A172 (cell line): ENCODE results near the gene SLC2A13. TPM values are rescaled to one million over a fixed set of nuclear protein-coding genes. Genes with fewer than 3 reads are reported as not detected.

ENCODE experiments used
- DNase-seq: peaks from one replicate; pipeline ENCODE4 v3.0.0-alpha.2; 2015; ENCODE audit warnings: low spot score
- total RNA-seq: library from RNA; depleted of rRNA; stranded (reverse); fragments of >200 nt; shearing (Covaris generic); gene quantifications from 2 replicates; pipeline ENCODE4 v1.2.3, GENCODE V29; 2014; rRNA removed

SLC2A13 gene
- total RNA-seq: 4.0 and 4.6 TPM in 2 replicates

DNA sequence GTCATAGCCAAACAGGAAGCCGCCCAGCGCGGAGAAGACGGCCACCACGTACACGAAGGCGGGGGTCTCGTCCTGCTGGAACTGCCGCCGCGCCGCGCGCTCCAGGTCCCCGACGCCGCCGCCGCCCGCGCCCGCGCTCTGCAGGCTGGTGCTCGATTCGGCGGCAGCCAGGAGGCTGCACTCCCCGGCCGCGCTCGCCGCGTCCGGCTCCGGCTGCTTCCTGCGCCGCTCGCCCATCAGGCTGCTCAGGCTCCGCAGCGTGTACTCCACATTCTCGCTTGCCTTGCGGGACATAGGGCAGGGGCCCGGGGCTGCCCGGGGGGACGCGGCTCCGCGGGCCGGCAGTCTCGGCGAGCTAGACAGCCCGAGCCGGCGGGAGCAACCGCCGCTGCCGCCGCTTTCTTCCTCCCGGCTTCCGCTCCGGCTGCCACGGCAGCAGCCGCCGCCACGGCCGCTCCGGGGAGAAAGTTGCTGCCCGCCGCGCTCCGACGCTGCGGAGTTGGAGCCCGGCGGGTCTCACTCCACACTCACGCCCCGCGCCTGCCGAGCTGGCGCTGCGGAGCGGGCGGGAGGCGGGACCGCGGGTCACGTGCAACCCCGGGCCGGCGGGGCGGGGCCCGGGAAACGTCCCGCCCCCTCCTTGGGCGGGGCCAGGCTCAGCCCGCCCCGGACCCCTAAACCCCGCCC is at the start of gene SLC2A13:
SLC2A13 (minus strand) TSS at position 567 of the 687 bp plus-strand sequence; CDS start at position 294, 273 bp downstream.
- peak; percentile 6 for DNase-seq

DNA sequence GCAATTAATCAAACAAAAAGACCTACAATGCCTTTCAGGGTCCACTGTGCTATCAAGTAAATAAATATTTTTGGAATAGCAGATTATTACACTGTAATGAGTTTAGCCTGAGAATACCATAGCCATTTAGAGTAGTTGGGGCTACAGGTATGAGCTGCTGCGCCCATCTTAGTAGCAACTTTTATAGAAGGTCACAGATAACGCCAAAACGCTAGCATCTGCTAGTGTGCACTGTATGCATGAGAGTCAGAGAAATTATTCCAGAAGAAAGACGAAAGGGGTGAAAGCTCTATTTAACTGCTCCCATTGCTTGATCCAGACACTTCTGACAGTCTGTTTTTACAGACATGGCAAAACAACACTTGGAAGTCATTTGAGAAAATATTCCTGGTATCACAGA is 48.5 kb upstream of the SLC2A13 start:
- no peak for DNase-seq

DNA sequence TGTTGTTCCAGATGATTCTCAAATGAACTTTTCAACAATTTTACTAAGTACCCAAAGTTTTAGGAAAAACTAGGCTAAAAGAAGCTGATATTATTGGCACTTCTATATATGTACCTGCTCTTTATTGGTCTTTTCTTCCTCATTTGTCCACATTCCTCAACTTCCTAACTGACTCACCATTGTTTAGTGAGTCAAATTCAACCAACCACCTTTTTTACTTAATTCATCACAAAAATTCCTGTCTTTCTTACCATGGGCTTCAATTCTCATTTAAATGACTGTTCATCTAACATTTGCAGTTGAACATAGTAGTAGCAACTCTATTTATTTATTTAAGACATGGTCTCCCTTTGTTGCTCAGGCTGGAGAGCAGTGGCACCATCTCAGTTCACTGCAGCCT is 47.6 kb upstream of the SLC2A13 start:
- no peak for DNase-seq

DNA sequence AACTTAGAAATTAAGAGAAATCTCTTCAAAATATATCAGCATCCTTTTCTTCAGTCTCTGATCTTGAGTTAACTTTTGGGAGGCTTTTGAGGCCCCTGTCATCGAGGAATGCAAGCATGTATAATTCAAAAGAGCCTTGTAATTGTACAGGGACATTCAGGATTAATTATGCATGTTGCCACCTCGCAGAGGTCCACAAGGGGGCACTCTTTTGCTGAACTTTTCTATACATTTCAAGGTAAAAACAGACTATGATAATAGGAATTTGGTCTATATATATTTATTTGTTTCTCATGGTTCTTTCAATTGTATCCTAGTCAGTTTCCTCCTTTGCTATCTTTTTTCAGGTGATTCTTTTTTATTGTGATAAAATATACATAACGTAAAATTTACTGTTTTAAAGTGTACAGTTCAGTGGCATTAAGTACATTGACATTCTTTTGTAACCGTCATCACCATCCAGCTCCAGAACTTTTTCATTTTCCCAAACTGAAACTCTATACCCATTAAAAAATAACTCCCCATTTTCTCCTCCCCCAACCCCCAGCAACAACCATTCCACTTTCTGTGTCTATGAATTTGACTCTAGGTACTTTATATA is 47.0 kb upstream of the SLC2A13 start:
- DNase-seq: peak; percentile 36

DNA sequence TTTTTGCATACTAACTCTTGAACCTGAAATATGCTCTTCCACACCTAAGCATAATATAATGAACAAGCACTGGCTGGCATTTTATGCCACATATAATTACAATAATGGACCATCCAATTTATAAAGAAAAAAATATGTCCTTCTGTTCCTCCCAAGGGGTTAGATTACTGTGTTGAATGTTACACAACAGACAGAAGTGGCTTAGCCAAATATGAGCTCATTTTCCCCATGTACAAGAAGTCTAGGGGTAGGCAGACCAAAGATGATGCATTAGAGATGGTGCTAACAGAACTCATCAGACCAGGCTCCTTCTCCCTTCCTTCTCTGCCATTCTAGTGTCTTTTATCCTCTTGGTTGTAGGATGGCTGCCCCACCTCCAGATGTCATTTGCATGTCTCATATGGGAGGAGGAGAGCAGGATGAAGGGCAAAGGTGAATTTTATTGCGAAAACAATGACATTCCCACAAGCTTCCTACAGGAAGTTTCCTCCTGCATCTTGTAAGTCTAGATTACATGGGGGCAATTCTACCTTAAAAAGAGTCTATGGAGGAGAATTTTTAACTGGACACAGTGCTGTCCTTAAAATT is 43.9 kb upstream of the SLC2A13 start:
- DNase-seq: no peak

DNA sequence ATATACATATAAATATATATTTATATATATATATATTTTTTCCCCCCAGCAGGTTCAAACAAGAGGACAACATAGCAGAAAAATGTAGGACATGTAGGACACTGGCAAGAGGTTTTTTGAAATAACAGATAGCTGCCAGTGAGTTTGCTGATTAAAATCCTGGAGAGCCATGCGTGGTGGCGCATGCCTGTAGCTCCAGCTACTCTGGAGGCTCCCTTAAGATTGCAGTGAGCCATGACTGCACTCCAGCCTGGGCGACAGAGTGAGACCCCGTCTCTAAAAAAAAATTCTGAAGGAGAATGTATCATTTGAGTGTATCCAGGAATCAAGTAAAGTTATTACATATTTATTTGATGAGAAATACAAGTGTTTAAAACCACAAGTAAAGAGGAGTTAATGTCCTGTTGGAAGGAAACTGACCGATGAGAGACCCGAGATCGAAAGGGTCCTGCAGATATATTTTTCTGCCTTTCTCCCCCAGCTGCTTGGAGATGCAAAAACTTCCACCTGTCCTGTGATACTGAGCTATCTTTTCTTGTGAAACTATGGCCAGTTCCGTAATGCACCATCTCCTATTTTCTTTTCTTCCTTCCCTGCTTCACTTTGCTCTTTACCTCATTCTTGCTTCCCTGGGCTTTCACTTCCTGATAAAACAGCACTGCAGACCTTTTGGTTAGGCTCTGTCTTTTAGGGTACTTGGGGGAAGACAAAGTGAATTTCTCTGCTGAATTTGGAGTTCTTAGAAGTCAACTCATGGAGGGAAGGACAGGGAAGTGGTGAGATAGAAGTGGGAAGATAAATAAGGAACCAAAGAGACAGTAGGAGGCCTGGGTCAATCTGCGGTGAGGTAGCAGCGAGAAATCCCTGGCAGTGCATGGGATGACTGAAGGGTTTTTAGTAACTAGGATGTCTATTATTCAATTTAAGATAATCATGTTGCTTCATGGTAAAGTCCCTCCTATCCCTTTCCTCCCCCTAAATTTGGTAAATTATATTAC is 41.2 kb upstream of the SLC2A13 start:
- DNase-seq: no peak

DNA sequence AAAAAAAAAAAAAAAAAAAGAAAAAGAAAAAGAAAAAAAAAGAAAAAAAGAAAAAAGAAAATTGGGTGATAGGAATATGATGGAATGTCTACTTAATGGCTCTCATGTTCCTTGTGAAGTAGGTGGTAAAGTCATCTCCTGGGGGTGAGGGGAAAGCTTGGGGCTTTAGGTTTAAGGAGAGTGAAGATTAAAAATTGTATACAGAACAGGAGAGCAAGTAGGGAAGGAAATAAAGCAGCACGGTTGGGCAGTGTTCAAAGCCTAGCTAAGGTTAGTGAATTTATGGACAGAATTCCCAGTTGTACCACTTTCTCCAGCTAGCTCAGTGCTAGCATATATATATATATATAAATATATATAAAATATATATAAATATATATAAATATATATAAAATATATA is 40.0 kb upstream of the SLC2A13 start:
- no peak for DNase-seq

DNA sequence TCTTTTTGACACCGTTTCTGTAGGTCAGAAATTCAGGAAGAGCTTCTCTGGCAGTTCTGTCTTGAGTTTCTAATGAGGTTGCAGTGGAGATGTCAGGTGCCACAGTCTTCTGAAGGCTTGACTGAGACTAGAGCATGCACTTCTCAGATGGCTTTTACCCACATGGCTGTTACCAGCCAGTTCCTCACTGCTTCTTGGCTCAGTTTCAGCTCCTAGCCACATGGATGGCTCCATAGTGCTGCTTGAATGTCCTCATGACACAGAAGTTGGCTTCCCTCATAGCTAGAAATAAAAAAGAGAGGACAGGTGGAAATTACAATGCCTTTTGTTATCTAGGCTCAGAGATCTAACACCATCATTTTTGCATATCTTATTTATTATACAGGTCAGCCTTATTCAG is 38.1 kb upstream of the SLC2A13 start:
- no peak for DNase-seq

DNA sequence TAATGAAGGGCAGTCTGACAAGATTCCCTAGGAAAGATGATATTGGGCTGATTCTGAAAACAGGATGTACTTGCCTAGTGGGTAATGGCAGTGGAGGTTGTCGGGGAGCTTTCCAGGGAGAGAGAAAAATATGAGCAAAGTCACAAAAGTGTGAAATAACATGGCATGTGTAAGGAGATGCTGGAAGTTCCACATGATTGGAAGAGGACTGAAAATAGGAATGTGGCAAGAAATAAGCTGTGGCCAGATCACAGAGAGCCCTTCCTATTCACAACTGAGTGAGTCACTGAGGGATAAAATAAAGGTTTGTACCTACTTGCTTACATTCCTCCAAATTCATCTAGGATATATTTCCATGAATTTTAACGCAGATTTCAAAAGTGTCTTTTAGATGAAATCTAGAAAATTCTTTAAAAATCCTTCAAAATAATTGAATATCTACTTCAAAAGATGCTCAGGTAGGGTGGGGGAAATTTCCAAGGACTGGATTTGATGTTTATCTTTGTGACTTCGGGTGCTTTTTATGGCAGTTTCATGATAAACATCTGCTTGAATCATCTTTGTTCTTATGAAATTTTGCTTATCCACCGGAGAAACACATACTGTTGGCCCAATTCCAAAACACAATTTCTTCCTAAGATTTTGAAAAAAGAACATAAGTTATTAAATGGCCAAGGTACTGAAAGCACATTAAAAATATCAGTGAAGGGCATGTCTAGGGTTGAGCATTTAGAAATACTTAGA is 36.3 kb upstream of the SLC2A13 start:
- DNase-seq: no peak

DNA sequence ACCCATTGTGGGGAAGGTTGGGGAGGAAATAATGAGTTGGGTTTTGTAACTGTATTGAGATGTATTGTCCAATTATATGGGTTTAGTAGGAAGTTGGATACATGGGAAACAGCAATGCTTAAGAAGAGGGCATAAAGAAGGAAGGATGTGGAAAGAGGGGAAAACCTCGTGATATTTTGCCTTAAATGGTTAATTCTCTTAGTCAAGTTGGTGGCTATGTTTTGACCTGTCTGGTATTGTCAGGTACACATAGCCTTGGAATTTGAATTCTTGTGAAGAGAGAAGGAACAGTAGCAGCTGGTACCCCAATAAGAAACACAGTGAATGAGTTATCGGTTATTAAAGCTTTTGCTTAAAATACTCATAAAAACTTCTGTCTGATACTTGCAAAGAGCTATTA is 32.6 kb upstream of the SLC2A13 start:
- no peak for DNase-seq

DNA sequence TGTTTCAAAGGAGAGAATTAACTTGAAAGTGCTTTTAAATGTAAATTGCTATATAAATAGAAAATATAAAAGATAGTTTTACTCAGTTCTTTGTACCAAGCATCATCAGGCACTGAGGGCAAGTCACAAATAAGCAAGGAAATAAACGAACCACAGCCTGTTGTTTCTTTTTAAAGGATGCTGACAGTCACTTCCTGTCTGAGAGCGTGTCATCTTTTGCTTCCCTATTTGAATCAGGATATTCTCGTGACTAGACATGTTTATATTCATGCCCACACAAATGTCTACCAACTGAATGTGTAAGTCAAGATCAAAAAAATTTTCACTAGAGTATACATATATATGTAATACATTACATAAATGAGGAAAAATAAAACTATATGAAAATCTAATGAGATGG is 31.4 kb upstream of the SLC2A13 start:
- peak; percentile 26 for DNase-seq

DNA sequence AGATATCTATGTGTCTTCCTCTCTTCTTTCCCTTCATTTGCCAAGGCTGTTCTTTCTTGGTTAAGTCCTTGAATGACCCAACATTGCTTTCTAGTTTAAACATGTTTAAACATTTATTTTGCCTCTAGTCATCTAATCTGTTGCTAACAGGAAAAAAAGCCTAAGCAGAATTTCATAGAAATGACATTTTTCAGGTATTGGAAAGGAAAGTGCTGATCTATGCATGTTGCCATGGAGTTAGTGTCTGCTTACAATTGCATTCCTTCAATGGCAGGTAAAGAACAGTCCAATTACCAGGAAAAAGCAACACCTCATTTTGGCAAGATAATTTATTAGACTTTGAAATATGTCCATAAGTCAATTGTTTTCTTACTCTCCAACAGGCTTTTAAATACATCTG is 21.5 kb upstream of the SLC2A13 start:
- no peak for DNase-seq

DNA sequence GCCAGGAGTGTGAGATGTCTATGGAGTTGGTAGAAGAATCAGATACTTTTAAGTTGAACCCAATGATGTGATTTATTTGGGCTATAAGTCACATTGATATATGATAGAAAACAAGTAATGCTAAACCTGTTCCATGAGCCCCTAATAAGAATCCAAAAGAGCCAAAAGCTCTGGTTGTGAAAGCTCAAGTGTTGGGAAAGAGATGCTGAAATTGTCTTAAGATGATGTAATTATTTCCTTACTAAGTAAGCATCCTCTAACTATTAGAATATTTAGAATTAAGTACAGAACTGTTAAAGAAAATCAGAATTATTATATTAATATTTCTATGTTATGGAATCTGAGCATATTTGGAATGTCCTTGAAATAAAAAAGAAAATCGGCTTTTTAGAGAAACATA is 17.6 kb upstream of the SLC2A13 start:
- no peak for DNase-seq

DNA sequence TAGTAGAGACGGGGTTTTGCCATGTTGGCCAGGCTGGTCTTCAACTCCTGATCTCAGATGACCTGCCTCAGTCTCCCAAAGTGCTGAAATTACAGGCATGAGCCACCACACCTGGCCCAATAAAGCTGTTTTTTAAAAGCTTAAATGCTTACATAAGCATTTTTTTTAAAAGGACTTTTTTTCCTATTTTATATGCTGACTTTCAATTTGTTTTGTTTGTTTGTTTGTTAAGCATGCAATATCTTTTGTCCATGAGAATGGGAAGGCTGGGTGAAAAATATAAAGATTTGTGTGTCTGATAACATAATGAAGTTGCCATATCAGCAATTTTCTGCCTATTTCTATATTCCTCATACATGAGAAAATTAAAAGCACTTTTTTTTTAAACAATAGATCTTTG is 17.0 kb upstream of the SLC2A13 start:
- no peak for DNase-seq

DNA sequence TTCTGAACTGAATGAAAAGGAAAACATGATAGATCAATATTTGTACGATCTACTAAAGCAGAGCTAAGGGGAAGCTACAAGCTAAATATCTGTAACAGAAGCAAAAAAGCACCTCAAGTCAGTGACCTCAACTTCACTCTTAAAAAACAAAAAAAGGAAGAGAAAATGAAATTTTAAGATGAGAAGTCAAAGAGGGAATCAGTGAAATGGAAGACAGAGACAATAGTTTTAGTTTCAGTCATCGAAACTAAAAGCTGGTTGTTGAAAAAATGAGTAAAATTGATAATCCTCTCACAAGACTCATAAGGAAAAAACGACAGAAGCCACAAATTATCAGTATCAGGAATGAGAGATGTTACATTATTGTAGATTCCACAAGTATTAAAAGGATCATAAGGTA is 11.9 kb upstream of the SLC2A13 start:
- no peak for DNase-seq

DNA sequence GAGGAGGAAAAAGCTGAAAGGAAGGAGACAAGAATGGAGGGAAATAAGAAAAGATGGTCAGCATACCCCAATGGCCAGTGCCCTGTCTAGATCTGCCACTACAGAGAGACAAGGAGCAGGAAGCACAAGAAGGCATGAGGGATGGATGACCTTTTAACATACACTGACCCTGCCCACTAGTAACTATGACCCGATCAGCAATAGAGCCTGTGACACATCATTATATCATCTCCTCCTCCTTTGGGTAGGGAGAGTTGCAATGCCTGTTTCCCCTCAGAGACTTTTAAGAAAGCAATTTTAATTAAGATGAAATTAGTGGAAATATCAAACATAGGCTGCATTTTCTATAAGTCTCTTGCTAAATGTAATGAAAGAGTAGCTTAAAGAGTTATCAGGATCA is 4.7 kb upstream of the SLC2A13 start:
- no peak for DNase-seq

DNA sequence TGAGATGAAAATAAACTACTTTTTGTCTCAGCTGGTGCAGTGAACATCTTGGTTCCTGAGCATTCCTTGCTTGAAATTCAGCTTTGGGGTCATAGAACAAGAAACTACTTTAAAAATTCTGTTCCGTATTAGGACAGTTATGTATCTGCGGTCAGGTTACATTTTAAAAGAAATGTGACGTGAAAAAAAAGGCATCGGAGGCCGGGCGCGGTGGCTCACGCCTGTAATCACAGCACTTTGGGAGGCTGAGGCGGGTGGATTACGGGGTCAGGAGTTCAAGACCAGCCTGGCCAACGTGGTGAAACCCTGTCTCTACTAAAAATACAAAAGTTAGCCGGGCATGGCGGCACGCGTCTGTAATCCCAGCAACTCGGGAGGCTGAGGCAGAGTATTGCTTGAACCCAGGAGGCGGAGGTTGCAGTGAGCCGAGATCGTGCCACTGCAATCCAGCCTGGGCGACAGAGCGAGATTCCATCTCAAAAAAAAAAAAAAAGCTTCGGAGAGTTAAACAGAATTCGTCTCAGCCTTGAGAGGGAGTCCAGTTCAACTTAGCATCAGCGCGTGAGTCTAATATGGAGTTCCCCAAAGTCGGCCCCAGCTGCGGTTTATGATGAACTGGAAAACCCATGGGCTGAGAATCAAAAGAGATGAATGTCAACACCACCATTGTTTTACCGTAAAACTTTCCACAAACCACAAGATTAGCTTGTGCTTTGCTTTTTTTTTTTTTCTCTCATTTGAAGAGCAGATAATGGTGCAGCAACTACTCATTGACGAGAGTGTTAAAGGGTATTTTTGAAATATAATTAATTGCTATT is 2.1 kb upstream of the SLC2A13 start:
- no peak for DNase-seq

DNA sequence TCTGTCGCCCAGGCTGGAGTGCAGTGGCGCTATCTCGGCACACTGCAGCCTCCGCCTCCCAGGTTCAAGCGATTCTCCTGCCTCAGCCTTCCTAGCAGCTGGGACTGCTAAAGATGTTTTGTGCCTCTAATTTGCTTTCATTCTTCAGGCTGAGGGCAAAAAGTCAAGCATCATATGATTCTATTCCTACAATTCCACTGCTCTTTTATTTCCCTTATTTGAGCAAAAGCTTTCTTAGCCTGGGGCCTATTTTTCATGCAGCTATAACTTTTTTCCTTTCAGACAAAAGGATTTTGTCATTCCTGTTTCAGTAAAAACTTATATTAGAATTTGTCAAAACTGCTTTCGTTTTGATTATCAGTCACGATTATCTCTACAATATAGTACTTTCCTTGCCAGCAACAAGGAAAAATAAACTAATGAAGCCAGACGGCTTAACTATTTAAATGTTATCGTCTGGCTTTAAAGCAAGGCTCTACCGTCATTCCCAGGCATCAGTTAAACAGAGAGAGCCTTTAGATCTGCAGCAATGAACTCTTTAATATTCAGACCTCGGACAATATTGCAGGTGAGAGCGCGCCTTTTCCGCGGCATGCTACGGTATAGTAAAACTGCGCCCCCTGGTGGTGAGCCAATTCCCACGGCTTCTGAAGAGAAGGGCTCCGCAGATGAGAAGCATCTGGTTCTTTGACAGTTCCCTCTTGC is 1.4 kb upstream of the SLC2A13 start:
- peak; percentile 75 for DNase-seq

DNA sequence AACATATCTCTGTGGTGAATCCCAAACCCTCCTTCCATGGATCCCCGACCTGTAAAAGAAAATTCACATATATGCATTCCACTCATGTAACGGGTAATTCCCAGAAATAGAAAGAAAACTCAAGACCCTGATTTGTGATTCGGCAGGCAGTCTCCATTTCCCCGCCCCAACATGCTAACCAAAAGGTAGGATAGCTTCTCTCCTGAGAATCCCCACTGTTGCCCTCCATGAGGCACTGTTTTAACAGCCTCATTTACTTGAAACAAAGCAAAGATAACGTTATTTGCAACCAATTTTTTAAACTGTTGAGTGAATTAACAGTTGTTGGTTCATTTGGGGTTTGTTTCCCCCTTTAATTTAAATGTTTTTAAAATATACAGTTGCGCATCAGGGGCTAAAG is 774 bp upstream of the SLC2A13 start:
- no peak for DNase-seq

DNA sequence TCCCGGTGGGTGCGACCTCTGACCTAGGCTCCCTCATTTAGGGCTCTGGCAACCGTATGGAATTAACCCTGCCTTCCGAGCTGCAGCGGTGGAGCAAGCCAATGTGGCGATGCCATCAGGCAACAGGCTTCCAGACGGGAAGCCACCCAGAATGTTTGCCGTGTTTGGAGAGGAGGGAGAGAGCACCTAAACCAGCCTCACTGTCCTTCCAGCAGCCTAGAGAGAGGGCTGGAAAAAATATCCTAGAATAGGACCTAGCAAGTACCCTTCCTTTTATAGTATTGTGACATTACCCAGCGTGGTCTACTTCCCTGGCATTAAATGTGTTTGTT is 287 bp upstream of the SLC2A13 start:
- DNase-seq: no peak
